A549 (cell line): Measurements from ENCODE around the gene PRMT5. TPM values are rescaled to one million over a fixed set of nuclear protein-coding genes. Genes with fewer than 3 reads are reported as not detected.
"Not testable (repeated sequence)": the region's sequence is repeated elsewhere in the genome, so short reads cannot be mapped to it uniquely, and the experiment has no call there.

ENCODE experiments used
- ATAC-seq, 2 experiments: fragments of 200-7000 bp in 1 of 2; fragments of >200 bp in 1 of 2; cut with Nextera tagmentation in 1 of 2; cut with Tn5 transposase in 1 of 2; 3 replicates each; pipeline versions ENCODE4 v1.8.0 to v1.9.1; 2018 to 2020; ENCODE audit warnings: mild to moderate bottlenecking in 1 of 2, moderate library complexity in 1 of 2
- CTCF ChIA-PET: fragments of 300-600 bp; sonication (Branson Sonifier 250); formaldehyde crosslinking; extraction: SDS; loops from one replicate; lab custom pipeline; 2021; ENCODE audit warnings: antibody characterized with exemption, inconsistent platforms; lab: Yijun Ruan, JAX
- POLR2A ChIA-PET: fragments of 350-600 bp; formaldehyde crosslinking; extraction: SDS; loops from one replicate; lab custom pipeline; 2021; ENCODE audit warnings: antibody characterized with exemption, inconsistent platforms; lab: Yijun Ruan, JAX
- DNase-seq, 2 experiments: peaks; one replicate each; pipeline versions ENCODE4 v3.0.0 to v3.0.0-alpha.2; 2011 to 2016; ENCODE audit warnings: low read depth in 1 of 2, low spot score in 1 of 2
- FAIRE-seq: peaks from 2 replicates; lab custom pipeline; 2011; peaks lifted over from hg19 to GRCh38; lab: Jason Lieb, UNC
- H3K27ac ChIP-seq, 2 experiments: fragments of >200 bp; sonication (Bioruptor Twin); formaldehyde crosslinking; 3 replicates each; pipeline ENCODE4 v1.5.1; 2016 to 2017
- H3K4me1 ChIP-seq: fragments of >200 bp; sonication (Bioruptor Twin); formaldehyde crosslinking; 3 replicates; pipeline ENCODE4 v1.6.1; 2016
- H3K4me2 ChIP-seq: fragments of >200 bp; sonication (Bioruptor Twin); formaldehyde crosslinking; 3 replicates; pipeline ENCODE4 v1.6.1; 2016
- H3K4me3 ChIP-seq: fragments of >200 bp; sonication (Bioruptor Twin); formaldehyde crosslinking; 3 replicates; pipeline ENCODE4 v1.5.1; 2016
- H3K9me3 ChIP-seq: fragments of >200 bp; sonication (Bioruptor Twin); formaldehyde crosslinking; 3 replicates; pipeline ENCODE4 v1.6.1; 2016
- ATOH8 ChIP-seq: fragments of 250-450 bp; sonication (Bioruptor Pico); IDR thresholded peaks from 2 replicates; pipeline ENCODE4 v1.5.0; 2020; ENCODE audit warnings: low read depth, mild to moderate bottlenecking, moderate library complexity
- CHD4 ChIP-seq: fragments of 200-600 bp; sonication (generic); IDR thresholded peaks from 2 replicates; pipeline ENCODE4 v1.6.1; 2016; ENCODE audit warnings: antibody characterized with exemption, mild to moderate bottlenecking, borderline replicate concordance
- CTCF ChIP-seq: fragments of >200 bp; sonication (Bioruptor Twin); formaldehyde crosslinking; IDR thresholded peaks from 3 replicates; pipeline ENCODE4 v1.5.1; 2016
- EHF ChIP-seq: fragments of 250-450 bp; sonication (Bioruptor Pico); IDR thresholded peaks from 2 replicates; pipeline ENCODE4 v1.5.0; 2020; ENCODE audit warnings: mild to moderate bottlenecking
- EHMT2 ChIP-seq: fragments of 200-600 bp; sonication (generic); IDR thresholded peaks from 2 replicates; pipeline ENCODE4 v1.6.1; 2016; ENCODE audit warnings: antibody characterized with exemption, low read depth, mild to moderate bottlenecking, moderate library complexity
- FOXS1 ChIP-seq: fragments of 250-450 bp; sonication (Bioruptor Pico); IDR thresholded peaks from 2 replicates; pipeline ENCODE4 v1.5.0; 2020; ENCODE audit warnings: mild to moderate bottlenecking, moderate library complexity
- GATA3 ChIP-seq: IDR thresholded peaks from 2 replicates; pipeline ENCODE4 v1.6.1; 2012; ENCODE audit warnings: borderline replicate concordance
- HOXA7 ChIP-seq: fragments of 250-450 bp; sonication (Bioruptor Pico); IDR thresholded peaks from 2 replicates; pipeline ENCODE4 v1.5.0; 2020; ENCODE audit warnings: mild to moderate bottlenecking, moderate library complexity
- MAFK ChIP-seq: fragments of 450-650 bp; IDR thresholded peaks from 2 replicates; pipeline ENCODE4 v1.6.1; 2014; ENCODE audit not compliant: partially characterized antibody
- MAX ChIP-seq: IDR thresholded peaks from 2 replicates; pipeline ENCODE4 v1.6.1; 2012
- NR3C1 ChIP-seq: fragments of >200 bp; sonication (Bioruptor Twin); formaldehyde crosslinking; IDR thresholded peaks from 3 replicates; pipeline ENCODE4 v1.6.1; 2017
- POLR2A ChIP-seq: IDR thresholded peaks from 2 replicates; pipeline ENCODE4 v1.6.1; 2012; ENCODE audit warnings: mild to moderate bottlenecking, low read length
- RCOR1 ChIP-seq: fragments of 150-350 bp; IDR thresholded peaks from 2 replicates; pipeline ENCODE4 v1.6.1; 2014; ENCODE audit warnings: antibody characterized with exemption, low read length, low read depth
- TP53 ChIP-seq: fragments of 250-450 bp; sonication (Bioruptor Pico); IDR thresholded peaks from 2 replicates; pipeline ENCODE4 v1.5.0; 2021; ENCODE audit warnings: mild to moderate bottlenecking, moderate library complexity
- ZFP36 ChIP-seq: fragments of 450-650 bp; IDR thresholded peaks from 2 replicates; pipeline ENCODE4 v1.6.1; 2014; ENCODE audit warnings: borderline replicate concordance; ENCODE audit not compliant: partially characterized antibody
- ZNF302 ChIP-seq: fragments of 250-450 bp; sonication (Bioruptor Pico); IDR thresholded peaks from 2 replicates; pipeline ENCODE4 v1.9.0; 2021; ENCODE audit warnings: inconsistent platforms, mild to moderate bottlenecking, moderate library complexity
- WGBS: methylation state at CpG from one replicate; pipeline ENCODE4 v1.1.6; 2017; ENCODE audit errors: missing lambda C conversion rate; 5-methylcytosine and 5-hydroxymethylcytosine counted together
- polyA plus RNA-seq, 4 experiments: library from polyadenylated mRNA; depleted of rRNA in 3 of 4; stranded (reverse); fragments of >200 nt; fragmentation: RNase III in 1 of 4; extraction: RNeasy Plus Mini Kit Qiagen cat#74134 plus additional on column Dnase treatment in 1 of 4; gene quantifications; 2 replicates in 3 of 4; 3 replicates in 1 of 4; pipeline ENCODE4 v1.2.3, GENCODE V29; 2011 to 2017
- TF ChIP-seq, protein P1 (sequence below): IDR thresholded peaks from 2 replicates; pipeline ENCODE4 v1.6.1; 2012

PRMT5 gene
- polyA plus RNA-seq, 2 of the 4 experiments (the other 2 are of a cell fraction), result 188 to 214 TPM

DNA sequence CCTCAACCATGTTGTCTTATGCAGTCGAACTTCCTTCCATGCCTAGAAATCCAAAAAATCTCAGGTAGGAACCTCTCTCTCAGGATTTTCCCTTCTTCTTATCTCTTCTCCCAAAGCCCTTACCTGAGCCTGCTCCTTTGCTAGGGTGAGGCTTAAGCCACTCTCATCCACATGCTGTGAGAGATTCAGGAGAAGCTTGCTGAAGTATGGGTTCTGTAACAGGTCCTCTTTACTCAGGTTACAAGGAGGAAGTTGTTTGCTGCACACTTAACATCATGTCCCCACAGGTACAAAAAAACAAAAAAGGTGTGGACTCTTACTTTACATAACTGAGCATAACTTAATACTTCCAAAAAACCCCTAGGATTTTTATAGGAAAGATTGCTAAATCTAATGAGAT is 23.2 kb upstream of the PRMT5 start:
- peaks cover 11% of the 10 kb centered on the region for H3K4me1 ChIP-seq
- FAIRE-seq (no peak), ATAC-seq (no peak), DNase-seq (no peak)
- no peak for TF ChIP-seq MAX
- TF ChIP-seq GATA3, result no peak
- no peak for TF ChIP-seq POLR2A
- TF ChIP-seq, protein P1, sequence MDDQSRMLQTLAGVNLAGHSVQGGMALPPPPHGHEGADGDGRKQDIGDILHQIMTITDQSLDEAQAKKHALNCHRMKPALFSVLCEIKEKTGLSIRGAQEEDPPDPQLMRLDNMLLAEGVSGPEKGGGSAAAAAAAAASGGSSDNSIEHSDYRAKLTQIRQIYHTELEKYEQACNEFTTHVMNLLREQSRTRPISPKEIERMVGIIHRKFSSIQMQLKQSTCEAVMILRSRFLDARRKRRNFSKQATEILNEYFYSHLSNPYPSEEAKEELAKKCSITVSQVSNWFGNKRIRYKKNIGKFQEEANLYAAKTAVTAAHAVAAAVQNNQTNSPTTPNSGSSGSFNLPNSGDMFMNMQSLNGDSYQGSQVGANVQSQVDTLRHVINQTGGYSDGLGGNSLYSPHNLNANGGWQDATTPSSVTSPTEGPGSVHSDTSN, result no peak
- no peak for TF ChIP-seq CHD4
- TF ChIP-seq ATOH8, result no peak
- TF ChIP-seq ZNF302 (CRISPR knock-in tag), result no peak
- TF ChIP-seq CTCF, result no peak
- no peaks in the 10 kb centered on the region for H3K9me3 ChIP-seq
- POLR2A ChIA-PET, result no interaction called here
- WGBS, result 96% methylated on average over 1 of the region's 1 CpG
- no peak overlapping the region for H3K27ac ChIP-seq
- CTCF ChIA-PET, result interaction anchor here (1.2 to 9.8 kb wide), 6 partner anchors 11 to 105 kb away, joined by 3 to 104 read pairs (median 18); partner anchors contain the start of genes AJUBA, CDH24 and PRMT5
- H3K4me2 ChIP-seq, result no peak overlapping the region
- H3K4me3 ChIP-seq, result no peak overlapping the region

GRCh38 chr14:22951795-22952194 is 22.6 kb upstream of the PRMT5 start:
- FAIRE-seq, POLR2A ChIA-PET, H3K27ac ChIP-seq, DNase-seq, ATAC-seq, H3K4me3 ChIP-seq, H3K4me1 ChIP-seq, H3K4me2 ChIP-seq, H3K9me3 ChIP-seq: not testable (repeated sequence)
- CTCF ChIA-PET, result interaction anchor here (0.8 to 9.8 kb wide), 11 partner anchors 10 to 106 kb away, joined by 3 to 104 read pairs (median 5); partner anchors contain the start of genes AJUBA, CDH24 and PRMT5
- WGBS, result 94% methylated on average over 8 of the region's 8 CpGs

DNA sequence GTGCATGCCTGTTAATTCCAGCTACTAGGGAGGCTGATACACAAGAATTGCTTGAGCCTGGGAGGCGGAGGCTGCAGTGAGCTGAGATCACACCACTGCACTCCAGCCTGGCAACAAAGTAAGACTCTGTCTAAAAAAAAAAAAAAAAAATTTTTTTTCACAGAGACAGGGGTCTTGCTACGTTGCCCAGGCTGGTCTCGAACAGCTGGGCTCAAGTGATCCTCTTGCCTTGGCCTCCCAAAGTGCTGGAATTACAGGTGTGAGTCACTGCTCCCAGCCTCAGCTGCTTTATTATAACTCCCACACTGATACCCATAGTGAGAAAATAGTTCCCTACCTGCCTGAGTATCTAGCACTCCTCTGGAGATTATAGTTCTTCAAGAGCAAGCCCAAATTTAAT is 16.5 kb upstream of the PRMT5 start:
- H3K9me3 ChIP-seq, result no peaks in the 10 kb centered on the region
- no peak for DNase-seq
- ChIA-PET CTCF (interaction anchor here (0.5 to 10.6 kb wide), 12 partner anchors 11 to 360 kb away, joined by 3 to 83 read pairs (median 4); partner anchors contain the start of genes HAUS4 and PRMT5), POLR2A (no interaction called here)
- TF ChIP-seq EHF (CRISPR knock-in tag) (no peak), FOXS1 (CRISPR knock-in tag) (no peak), ZFP36 (no peak), EHMT2 (no peak), NR3C1 (no peak), HOXA7 (CRISPR knock-in tag) (no peak), RCOR1 (no peak)
- no peak overlapping the region for H3K4me3 ChIP-seq
- FAIRE-seq, result no peak
- H3K27ac ChIP-seq, result no peak overlapping the region
- no peaks in the 10 kb centered on the region for H3K4me1 ChIP-seq
- H3K4me2 ChIP-seq, result no peak overlapping the region
- WGBS, result 94% methylated on average over 3 of the region's 3 CpGs
- ATAC-seq, result no peak

DNA sequence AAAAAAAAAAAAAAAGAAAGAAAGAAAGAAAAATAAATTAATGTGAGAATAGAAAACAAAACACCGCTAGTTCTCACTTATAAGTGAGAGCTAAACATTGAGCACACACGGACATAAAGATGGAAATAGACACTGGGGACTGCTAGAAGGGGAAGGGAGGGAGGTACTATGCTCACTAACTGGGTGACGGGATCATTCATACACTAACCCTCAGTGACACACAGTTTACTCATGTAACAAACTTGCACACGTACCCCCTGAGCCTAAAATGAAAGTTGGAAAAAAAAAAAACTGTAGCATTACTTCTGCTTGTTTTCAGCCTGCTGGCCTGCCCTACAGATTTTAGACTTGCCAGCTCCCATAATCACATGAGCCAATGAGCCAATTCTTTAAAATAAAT is 10.5 kb upstream of the PRMT5 start:
- TF ChIP-seq MAFK (no peak), TP53 (no peak)
- Histone ChIP-seq H3K27ac (no peak overlapping the region), H3K9me3 (no peaks in the 10 kb centered on the region), H3K4me3 (no peak overlapping the region), H3K4me1 (no peaks in the 10 kb centered on the region), H3K4me2 (no peak overlapping the region)
- no peak for DNase-seq
- FAIRE-seq, result no peak
- no peak for ATAC-seq
- 79% methylated on average over 4 of the region's 4 CpGs for WGBS
- ChIA-PET POLR2A (interaction anchor here (0.5 kb wide), 1 partner anchor 38 kb away, joined by 3 read pairs; no protein-coding TSS in a partner anchor), CTCF (interaction anchor here (0.7 to 10.6 kb wide), 5 partner anchors 9 to 46 kb away, joined by 3 to 83 read pairs (median 3); partner anchors contain the start of gene PRMT5)
